K562 (cell line): ENCODE measurements around the gene ATP5MK.

Source experiments
- C11orf30 ChIP-seq: fragments of 450-650 bp; IDR thresholded peaks from 2 replicates; pipeline ENCODE4 v1.6.1; 2016; ENCODE audit warnings: low read depth, mild to moderate bottlenecking
- FOXK2 ChIP-seq, 2 experiments: fragments of 450-650 bp; IDR thresholded peaks in 1 of 2; conservative IDR thresholded peaks in 1 of 2; 2 replicates each; pipeline ENCODE4 v1.6.1; 2016; ENCODE audit warnings: low read depth in 2 of 2, mild to moderate bottlenecking in 1 of 2
- GABPA ChIP-seq: fragments of 200-800 bp; sonication (Bioruptor generic); conservative IDR thresholded peaks from 2 replicates; pipeline ENCODE4 v1.6.1; 2016; ENCODE audit warnings: low read depth, missing genetic modification characterization, missing compliant biosample characterization
- HCFC1 ChIP-seq: IDR thresholded peaks from 2 replicates; pipeline ENCODE4 v1.6.1; 2012; ENCODE audit warnings: low read depth, low read length, improper control_type of control experiment
- JUNB ChIP-seq: fragments of 450-650 bp; formaldehyde crosslinking; conservative IDR thresholded peaks from 2 replicates; pipeline ENCODE4 v1.4.0; 2020; ENCODE audit warnings: mild to moderate bottlenecking
- JUND ChIP-seq, 2 experiments: IDR thresholded peaks; 2 replicates in 1 of 2; 3 replicates in 1 of 2; pipeline ENCODE4 v1.6.1; 2011; ENCODE audit warnings: borderline replicate concordance in 2 of 2, low read depth in 2 of 2, low read length in 2 of 2, improper control_type of control experiment in 1 of 2, missing biosample characterization in 1 of 2, missing genetic modification characterization in 1 of 2, missing genetic modification reagents in 1 of 2
- NR2C1 ChIP-seq, 2 experiments: fragments of 450-650 bp; IDR thresholded peaks; 2 replicates each; pipeline ENCODE4 v1.6.1; 2017; ENCODE audit warnings: mild to moderate bottlenecking in 2 of 2, antibody characterized with exemption in 1 of 2, inconsistent platforms in 1 of 2, missing compliant biosample characterization in 1 of 2, missing genetic modification characterization in 1 of 2
- NR2C2 ChIP-seq, 2 experiments: fragments of 200-800 bp in 1 of 2; sonication (Bioruptor generic) in 1 of 2; sonication (generic) in 1 of 2; formaldehyde crosslinking in 1 of 2; IDR thresholded peaks; 2 replicates each; pipeline versions ENCODE4 v1.6.1 to v1.8.0; 2016 to 2022; ENCODE audit warnings: mild to moderate bottlenecking in 1 of 2, missing compliant biosample characterization in 1 of 2, missing genetic modification characterization in 1 of 2, missing genetic modification reagents in 1 of 2
- POLR2A ChIP-seq: fragments of 450-650 bp; conservative IDR thresholded peaks from 2 replicates; pipeline ENCODE4 v1.6.1; 2016
- RBBP5 ChIP-seq: fragments of 200-600 bp; sonication (generic); IDR thresholded peaks from 2 replicates; pipeline ENCODE4 v1.6.1; 2012; ENCODE audit warnings: borderline replicate concordance, mild to moderate bottlenecking, low read length, control low read depth, inconsistent platforms; ENCODE audit not compliant: insufficient read depth, poor library complexity, severe bottlenecking
- SMC3 ChIP-seq: conservative IDR thresholded peaks from 2 replicates; pipeline ENCODE4 v1.6.1; 2011; ENCODE audit warnings: low read depth, low read length, improper control_type of control experiment; ENCODE audit not compliant: insufficient read depth
- TBP ChIP-seq: optimal IDR thresholded peaks from 2 replicates; pipeline ENCODE3; 2011; ENCODE audit warnings: low read depth, low read length, improper control_type of control experiment
- TF ChIP-seq, protein P1 (sequence below), 3 experiments: IDR thresholded peaks in 2 of 3; conservative IDR thresholded peaks in 1 of 3; 2 replicates each; pipeline ENCODE4 v1.5.1; 2011 to 2012; ENCODE audit warnings: low read length in 3 of 3, mild to moderate bottlenecking in 3 of 3, control low read depth in 2 of 3, improper control_type of control experiment in 1 of 3, inconsistent platforms in 1 of 3, low read depth in 1 of 3, mixed read lengths in 1 of 3, moderate library complexity in 1 of 3; ENCODE audit not compliant: insufficient read depth in 2 of 3

DNA sequence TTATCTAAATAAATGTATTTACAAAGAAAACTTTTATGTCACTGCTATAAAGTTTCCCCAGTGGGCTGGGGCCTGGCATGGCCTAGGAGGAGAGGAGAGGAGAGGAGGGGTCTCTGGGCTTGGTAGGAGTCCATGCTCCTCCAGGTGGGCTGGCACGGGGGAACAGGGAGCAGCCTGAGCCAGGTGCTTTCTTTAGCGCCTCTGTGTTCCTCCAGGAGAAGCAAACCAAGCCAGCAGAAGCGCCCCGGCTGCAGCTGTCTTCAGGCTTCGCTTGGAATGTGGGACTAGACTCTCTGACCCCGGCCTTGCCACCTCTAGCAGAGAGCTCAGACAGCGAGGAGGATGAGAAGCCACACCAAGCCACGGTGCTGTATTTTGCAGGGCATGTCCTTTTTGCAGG is 45.3 kb upstream of the ATP5MK start:
- TF ChIP-seq NR2C1 (IDR thresholded peaks at IDR 0.05), result no peak
- no peak for TF ChIP-seq NR2C1 (tag; IDR thresholded peaks at IDR 0.05)
- TF ChIP-seq JUNB (CRISPR knock-in tag), result no peak
- no peak for TF ChIP-seq JUND (IDR thresholded peaks at IDR 0.05; ENCODE audit: borderline replicate concordance, low read depth, low read length)
- no peak for TF ChIP-seq JUND (tag; IDR thresholded peaks at IDR 0.05; ENCODE audit: borderline replicate concordance, low read depth, low read length)
- no peak for TF ChIP-seq FOXK2 (conservative IDR thresholded peaks at IDR 0.05 in 1 of 2, IDR thresholded peaks at IDR 0.05 in 1 of 2; ENCODE audit: low read depth in 2 of 2)
- no peak for TF ChIP-seq RBBP5
- no peak for TF ChIP-seq GABPA (tag)
- no peak for TF ChIP-seq POLR2A
- no peak for TF ChIP-seq HCFC1
- TF ChIP-seq, protein P1, sequence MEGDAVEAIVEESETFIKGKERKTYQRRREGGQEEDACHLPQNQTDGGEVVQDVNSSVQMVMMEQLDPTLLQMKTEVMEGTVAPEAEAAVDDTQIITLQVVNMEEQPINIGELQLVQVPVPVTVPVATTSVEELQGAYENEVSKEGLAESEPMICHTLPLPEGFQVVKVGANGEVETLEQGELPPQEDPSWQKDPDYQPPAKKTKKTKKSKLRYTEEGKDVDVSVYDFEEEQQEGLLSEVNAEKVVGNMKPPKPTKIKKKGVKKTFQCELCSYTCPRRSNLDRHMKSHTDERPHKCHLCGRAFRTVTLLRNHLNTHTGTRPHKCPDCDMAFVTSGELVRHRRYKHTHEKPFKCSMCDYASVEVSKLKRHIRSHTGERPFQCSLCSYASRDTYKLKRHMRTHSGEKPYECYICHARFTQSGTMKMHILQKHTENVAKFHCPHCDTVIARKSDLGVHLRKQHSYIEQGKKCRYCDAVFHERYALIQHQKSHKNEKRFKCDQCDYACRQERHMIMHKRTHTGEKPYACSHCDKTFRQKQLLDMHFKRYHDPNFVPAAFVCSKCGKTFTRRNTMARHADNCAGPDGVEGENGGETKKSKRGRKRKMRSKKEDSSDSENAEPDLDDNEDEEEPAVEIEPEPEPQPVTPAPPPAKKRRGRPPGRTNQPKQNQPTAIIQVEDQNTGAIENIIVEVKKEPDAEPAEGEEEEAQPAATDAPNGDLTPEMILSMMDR (IDR thresholded peaks at IDR 0.05 in 2 of 3, conservative IDR thresholded peaks at IDR 0.05 in 1 of 3; ENCODE audit: insufficient read depth in 2 of 3, low read depth in 1 of 3, low read length in 3 of 3), result no peak
- no peak for TF ChIP-seq C11orf30
- TF ChIP-seq SMC3, result no peak
- TF ChIP-seq TBP, result no peak
- no peak for TF ChIP-seq NR2C2 (CRISPR knock-in tag; IDR thresholded peaks at IDR 0.05)
- no peak for TF ChIP-seq NR2C2 (tag; IDR thresholded peaks at IDR 0.05)
